SJSA1 (cell line): ENCODE results near the gene WAPL. TPM values are rescaled to one million over a fixed set of nuclear protein-coding genes. Genes with fewer than 3 reads are reported as not detected.
"Not testable (repeated sequence)": the region's sequence is repeated elsewhere in the genome, so short reads cannot be mapped to it uniquely, and the experiment has no call there.

Experiments used
- DNase-seq, 2 experiments: peaks; one replicate each; pipeline ENCODE4 v3.0.0-alpha.2; 2015 to 2020; ENCODE audit warnings: low spot score in 2 of 2, low read depth in 1 of 2
- H3K27ac ChIP-seq: fragments of 250-450 bp; sonication (Bioruptor Pico); 2 replicates; pipeline ENCODE4 v1.5.1; 2020; ENCODE audit warnings: mild to moderate bottlenecking, moderate library complexity
- H3K27me3 ChIP-seq: fragments of 250-450 bp; sonication (Bioruptor Pico); replicated peaks from 2 replicates; pipeline ENCODE4 v1.5.1; 2020; ENCODE audit warnings: mild to moderate bottlenecking, moderate library complexity
- H3K36me3 ChIP-seq: fragments of 250-450 bp; sonication (Bioruptor Pico); 2 replicates; pipeline ENCODE4 v1.5.1; 2020; ENCODE audit warnings: mild to moderate bottlenecking
- H3K4me1 ChIP-seq: fragments of 250-450 bp; sonication (Bioruptor Pico); replicated peaks from 2 replicates; pipeline ENCODE4 v1.6.1; 2021; ENCODE audit warnings: mild to moderate bottlenecking
- H3K4me3 ChIP-seq: fragments of 250-450 bp; sonication (Bioruptor Pico); 2 replicates; pipeline ENCODE4 v1.5.1; 2020; ENCODE audit warnings: mild to moderate bottlenecking
- H3K9me3 ChIP-seq: fragments of 250-450 bp; sonication (Bioruptor Pico); replicated peaks from 2 replicates; pipeline ENCODE4 v1.5.1; 2020; ENCODE audit warnings: mild to moderate bottlenecking
- total RNA-seq: library from RNA; depleted of rRNA; stranded (reverse); fragments of >200 nt; shearing (Covaris generic); gene quantifications from 2 replicates; pipeline ENCODE4 v1.2.3, GENCODE V29; 2014

The WAPL gene
- total RNA-seq, 1 experiment from 2014 or later: 50.2 TPM

GRCh38 chr10:86536294-86536861, 14.8 kb upstream of the WAPL start:
- Histone ChIP-seq H3K27ac (no peak overlapping the region), H3K9me3 (no peaks in the 10 kb centered on the region), H3K4me3 (no peak overlapping the region), H3K4me1 (no peaks in the 10 kb centered on the region), H3K27me3 (no peaks in the 10 kb centered on the region), H3K36me3 (no peaks in the 10 kb centered on the region)
- DNase-seq: no peak

GRCh38 chr10:86535132-86535882, 13.7 kb upstream of the WAPL start:
- Histone ChIP-seq H3K4me1 (no peaks in the 10 kb centered on the region), H3K9me3 (no peaks in the 10 kb centered on the region), H3K4me3 (no peak overlapping the region), H3K27me3 (no peaks in the 10 kb centered on the region), H3K36me3 (no peaks in the 10 kb centered on the region), H3K27ac (no peak overlapping the region)
- no peak for DNase-seq

- Histone ChIP-seq H3K4me3 (no peak overlapping the region), H3K9me3 (no peaks in the 10 kb centered on the region), H3K27me3 (no peaks in the 10 kb centered on the region), H3K4me1 (no peaks in the 10 kb centered on the region), H3K27ac (no peak overlapping the region), H3K36me3 (no peaks in the 10 kb centered on the region)
- DNase-seq: no peak
These were observed 11.7 kb upstream of the WAPL start for GRCh38 chr10:86533328-86533727.

- H3K4me1 ChIP-seq, H3K27ac ChIP-seq, H3K27me3 ChIP-seq, H3K9me3 ChIP-seq, H3K36me3 ChIP-seq, DNase-seq, H3K4me3 ChIP-seq: not testable (repeated sequence)
These were observed 7.1 kb upstream of the WAPL start for GRCh38 chr10:86528736-86529135.

GRCh38 chr10:86526606-86527005, 5.0 kb upstream of the WAPL start:
- Histone ChIP-seq H3K36me3 (peaks cover 7% of the 10 kb centered on the region), H3K27ac (no peak overlapping the region), H3K4me1 (peaks cover 11% of the 10 kb centered on the region), H3K4me3 (no peak overlapping the region), H3K9me3 (no peaks in the 10 kb centered on the region), H3K27me3 (no peaks in the 10 kb centered on the region)
- no peak for DNase-seq

- not testable (repeated sequence) for H3K27ac ChIP-seq, H3K27me3 ChIP-seq, H3K4me3 ChIP-seq, DNase-seq, H3K9me3 ChIP-seq
- Histone ChIP-seq H3K36me3 (peaks cover 14% of the 10 kb centered on the region), H3K4me1 (peaks cover 11% of the 10 kb centered on the region)
These were observed 4.1 kb upstream of the WAPL start for GRCh38 chr10:86525713-86526112.

- peaks cover 21% of the 10 kb centered on the region for H3K4me1 ChIP-seq
- no peak overlapping the region for H3K4me3 ChIP-seq
- no peak for DNase-seq
- H3K27ac ChIP-seq: no peak overlapping the region
- no peaks in the 10 kb centered on the region for H3K27me3 ChIP-seq
- H3K36me3 ChIP-seq: peaks cover 17% of the 10 kb centered on the region
- H3K9me3 ChIP-seq: no peaks in the 10 kb centered on the region; the same call in 1 of the 2 replicates
These were observed 2.8 kb upstream of the WAPL start for GRCh38 chr10:86524225-86524962.

GRCh38 chr10:86523348-86523747, 1.8 kb upstream of the WAPL start:
- no peaks in the 10 kb centered on the region for H3K27me3 ChIP-seq
- peaks cover 17% of the 10 kb centered on the region for H3K36me3 ChIP-seq
- H3K9me3 ChIP-seq: no peaks in the 10 kb centered on the region; the same call in 1 of the 2 replicates
- peaks cover 21% of the 10 kb centered on the region for H3K4me1 ChIP-seq
- DNase-seq: peak in 1 of 2 experiments; percentile 14
- H3K27ac ChIP-seq: no peak overlapping the region
- no peak overlapping the region for H3K4me3 ChIP-seq

- DNase-seq: no peak
- Histone ChIP-seq H3K4me3 (peak overlapping the region; percentile 94), H3K9me3 (no peaks in the 10 kb centered on the region; the same call in 1 of the 2 replicates), H3K27me3 (no peaks in the 10 kb centered on the region), H3K36me3 (peaks cover 23% of the 10 kb centered on the region), H3K27ac (peak overlapping the region; percentile 83), H3K4me1 (peaks cover 21% of the 10 kb centered on the region)
These were observed 891 bp upstream of the WAPL start for GRCh38 chr10:86522510-86522855.

GRCh38 chr10:86520871-86521677, 518 bp downstream of the WAPL start:
- H3K4me1 ChIP-seq: peaks cover 21% of the 10 kb centered on the region
- H3K4me3 ChIP-seq: peak overlapping the region; percentile 94
- peak overlapping the region; percentile 83 for H3K27ac ChIP-seq
- H3K9me3 ChIP-seq: no peaks in the 10 kb centered on the region; the same call in 1 of the 2 replicates
- H3K27me3 ChIP-seq: no peaks in the 10 kb centered on the region
- DNase-seq: peak; percentile 60 to 68
- peaks cover 37% of the 10 kb centered on the region for H3K36me3 ChIP-seq

GRCh38 chr10:86518781-86519180, 2.8 kb downstream of the WAPL start:
- H3K27ac ChIP-seq: no peak overlapping the region
- peaks cover 21% of the 10 kb centered on the region for H3K4me1 ChIP-seq
- no peak overlapping the region for H3K4me3 ChIP-seq
- H3K36me3 ChIP-seq: peaks cover 58% of the 10 kb centered on the region
- DNase-seq: no peak
- H3K27me3 ChIP-seq: no peaks in the 10 kb centered on the region
- H3K9me3 ChIP-seq: no peaks in the 10 kb centered on the region; the same call in 1 of the 2 replicates

GRCh38 chr10:86512137-86512536, 9.5 kb downstream of the WAPL start:
- Histone ChIP-seq H3K27ac (no peak overlapping the region), H3K36me3 (peaks cover 82% of the 10 kb centered on the region), H3K4me1 (no peaks in the 10 kb centered on the region), H3K27me3 (no peaks in the 10 kb centered on the region), H3K9me3 (no peaks in the 10 kb centered on the region), H3K4me3 (no peak overlapping the region)
- DNase-seq: no peak

- H3K4me3 ChIP-seq: no peak overlapping the region
- no peaks in the 10 kb centered on the region for H3K9me3 ChIP-seq
- peaks cover 77% of the 10 kb centered on the region for H3K36me3 ChIP-seq
- H3K4me1 ChIP-seq: no peaks in the 10 kb centered on the region
- no peak overlapping the region for H3K27ac ChIP-seq
- H3K27me3 ChIP-seq: no peaks in the 10 kb centered on the region
- no peak for DNase-seq
These were observed 10.3 kb downstream of the WAPL start for GRCh38 chr10:86511027-86511865.
